Astrocyte (in vitro differentiated cells and primary cell): ENCODE measurements around the gene HIC1. TPM values are rescaled to one million over a fixed set of nuclear protein-coding genes. Genes with fewer than 3 reads are reported as not detected.

Source experiments
- DNase-seq: peaks from one replicate; pipeline ENCODE4 v3.0.0-alpha.2; 2010; ENCODE audit warnings: low read depth
- FAIRE-seq: peaks from 2 replicates; lab custom pipeline; 2011; peaks lifted over from hg19 to GRCh38; lab: Jason Lieb, UNC
- H2AFZ ChIP-seq: 2 replicates; pipeline ENCODE4 v1.6.0; 2012; ENCODE audit warnings: low read depth, low read length, inconsistent platforms
- H3K27ac ChIP-seq: 2 replicates; pipeline ENCODE4 v1.5.1; 2011; ENCODE audit warnings: low read depth, low read length, inconsistent platforms
- H3K27me3 ChIP-seq: 2 replicates; pipeline ENCODE4 v1.6.0; 2011; ENCODE audit warnings: low read length, inconsistent platforms; ENCODE audit not compliant: insufficient read depth
- H3K36me3 ChIP-seq: 2 replicates; pipeline ENCODE4 v1.5.1; 2011; ENCODE audit warnings: low read length, inconsistent platforms; ENCODE audit not compliant: insufficient read depth
- H3K4me1 ChIP-seq: 2 replicates; pipeline ENCODE4 v1.5.1; 2011; ENCODE audit warnings: low read length, inconsistent platforms; ENCODE audit not compliant: insufficient read depth
- H3K4me2 ChIP-seq: 2 replicates; pipeline ENCODE4 v1.6.0; 2012; ENCODE audit warnings: low read length, inconsistent platforms
- H3K4me3 ChIP-seq: 2 replicates; pipeline ENCODE4 v1.5.1; 2011; ENCODE audit warnings: low read depth, mild to moderate bottlenecking, low read length, inconsistent platforms; ENCODE audit not compliant: insufficient read depth
- H3K79me2 ChIP-seq: 2 replicates; pipeline ENCODE4 v1.6.0; 2012; ENCODE audit warnings: mild to moderate bottlenecking, low read length, inconsistent platforms; ENCODE audit not compliant: insufficient read depth
- H3K9ac ChIP-seq: 2 replicates; pipeline ENCODE4 v1.6.0; 2012; ENCODE audit warnings: mild to moderate bottlenecking, low read length, inconsistent platforms
- H3K9me3 ChIP-seq: 2 replicates; pipeline ENCODE4 v1.5.1; 2012; ENCODE audit warnings: low read depth, mild to moderate bottlenecking, low read length, inconsistent platforms; ENCODE audit not compliant: insufficient read depth
- H4K20me1 ChIP-seq: 2 replicates; pipeline ENCODE4 v1.6.0; 2012; ENCODE audit warnings: low read length, inconsistent platforms; ENCODE audit not compliant: insufficient read depth
- H3K27ac Mint-ChIP-seq: one replicate; pipeline ENCODE4 v1.8.0; 2021; ENCODE audit warnings: mild to moderate bottlenecking, mixed read lengths; ENCODE audit not compliant: unreplicated experiment
- H3K27me3 Mint-ChIP-seq: one replicate; pipeline ENCODE4 v1.8.0; 2021; ENCODE audit warnings: low read depth, mixed read lengths; ENCODE audit not compliant: unreplicated experiment
- H3K36me3 Mint-ChIP-seq: one replicate; pipeline ENCODE4 v1.8.0; 2021; ENCODE audit warnings: low read depth, mixed read lengths; ENCODE audit not compliant: unreplicated experiment
- H3K4me1 Mint-ChIP-seq: one replicate; pipeline ENCODE4 v1.8.0; 2021; ENCODE audit warnings: low read depth, mixed read lengths; ENCODE audit not compliant: unreplicated experiment
- H3K4me3 Mint-ChIP-seq: one replicate; pipeline ENCODE4 v1.8.0; 2021; ENCODE audit warnings: mild to moderate bottlenecking, moderate library complexity, mixed read lengths; ENCODE audit not compliant: unreplicated experiment
- H3K9me3 Mint-ChIP-seq: one replicate; pipeline ENCODE4 v1.8.0; 2021; ENCODE audit warnings: mild to moderate bottlenecking, mixed read lengths; ENCODE audit not compliant: unreplicated experiment
- CTCF ChIP-seq: IDR thresholded peaks from 2 replicates; pipeline ENCODE4 v1.5.1; 2011; ENCODE audit warnings: low read depth, mild to moderate bottlenecking, inconsistent platforms, low read length, moderate library complexity; ENCODE audit not compliant: insufficient read depth
- EZH2 ChIP-seq: IDR thresholded peaks from 2 replicates; pipeline ENCODE4 v1.6.1; 2012; ENCODE audit warnings: mild to moderate bottlenecking, low read length, inconsistent platforms; ENCODE audit not compliant: insufficient read depth
- total RNA-seq: library from RNA; stranded (reverse); gene quantifications from 2 replicates; pipeline ENCODE4 v1.2.1, GENCODE V29; 2021

HIC1 gene
- total RNA-seq, 1 donor from 2014 or later = 9.0 TPM

- no peak overlapping the region for H3K4me2 ChIP-seq
- no peaks in the 10 kb centered on the region for H3K9me3 ChIP-seq
- H3K27me3 ChIP-seq = no peaks in the 10 kb centered on the region
- H3K4me1 Mint-ChIP-seq = peaks cover 58% of the 10 kb centered on the region
- TF ChIP-seq EZH2 = no peak
- no peak for TF ChIP-seq CTCF
- FAIRE-seq (no peak), DNase-seq (no peak)
- peaks cover 56% of the 10 kb centered on the region for H3K4me1 ChIP-seq
- peaks cover 25% of the 10 kb centered on the region for H3K36me3 Mint-ChIP-seq
- no peaks in the 10 kb centered on the region for H3K79me2 ChIP-seq
- H3K36me3 ChIP-seq = peaks cover 6% of the 10 kb centered on the region
- H3K4me3 ChIP-seq = no peak overlapping the region
- H3K9me3 Mint-ChIP-seq = peaks cover 4% of the 10 kb centered on the region
- H3K9ac ChIP-seq = no peak overlapping the region
- H4K20me1 ChIP-seq = no peaks in the 10 kb centered on the region
- H3K4me3 Mint-ChIP-seq = peak overlapping the region; percentile 29
- peak overlapping the region; percentile 57 for H3K27ac ChIP-seq
- no peak overlapping the region for H2AFZ ChIP-seq
- H3K27me3 Mint-ChIP-seq = no peaks in the 10 kb centered on the region
- H3K27ac Mint-ChIP-seq = no peak overlapping the region
Measured at GRCh38 chr17:2083613-2084035, 28.7 kb downstream of the HIC1 start.

GRCh38 chr17:2084036-2084765 lies 29.3 kb downstream of the HIC1 start:
- H3K4me1 Mint-ChIP-seq = peaks cover 63% of the 10 kb centered on the region
- peak overlapping the region; percentile 57 for H3K27ac ChIP-seq
- H3K27ac Mint-ChIP-seq = no peak overlapping the region
- H4K20me1 ChIP-seq = no peaks in the 10 kb centered on the region
- no peaks in the 10 kb centered on the region for H3K9me3 ChIP-seq
- H3K79me2 ChIP-seq = no peaks in the 10 kb centered on the region
- no peak for TF ChIP-seq EZH2
- no peak for TF ChIP-seq CTCF
- FAIRE-seq = no peak
- peaks cover 62% of the 10 kb centered on the region for H3K4me1 ChIP-seq
- no peaks in the 10 kb centered on the region for H3K27me3 Mint-ChIP-seq
- DNase-seq = peak; percentile 57
- H3K9me3 Mint-ChIP-seq = peaks cover 4% of the 10 kb centered on the region
- H3K4me3 ChIP-seq = no peak overlapping the region
- peaks cover 6% of the 10 kb centered on the region for H3K36me3 ChIP-seq
- peaks cover 21% of the 10 kb centered on the region for H3K36me3 Mint-ChIP-seq
- H2AFZ ChIP-seq = no peak overlapping the region
- H3K4me3 Mint-ChIP-seq = no peak overlapping the region
- no peaks in the 10 kb centered on the region for H3K27me3 ChIP-seq
- H3K9ac ChIP-seq = peak overlapping the region; percentile 46
- H3K4me2 ChIP-seq = peak overlapping the region; percentile 46
